Lung (tissue), 12 donors: ENCODE measurements around the gene KYAT1. TPM values are rescaled to one million over a fixed set of nuclear protein-coding genes. Genes with fewer than 3 reads are reported as not detected.
"Not testable (repeated sequence)": the region's sequence is repeated elsewhere in the genome, so short reads cannot be mapped to it uniquely, and the experiment has no call there.

Source experiments
- ATAC-seq: fragments of 200-7000 bp; cut with Tn5 transposase; one replicate; pipeline ENCODE4 v1.9.1; 2020; ENCODE audit warnings: moderate number of reproducible peaks; ENCODE audit not compliant: insufficient read depth, low FRiP score
- DNase-seq, 3 donors: peaks; one replicate each; pipeline ENCODE4 v3.0.0-alpha.2; 2013 to 2017
- H3K27ac ChIP-seq, 2 donors: one replicate each; pipeline ENCODE4 v1.5.1; 2013; ENCODE audit warnings: mild to moderate bottlenecking in 2 of 2, moderate library complexity in 2 of 2, control low read depth in 1 of 2, inconsistent platforms in 1 of 2, low read depth in 1 of 2, low read length in 1 of 2
- H3K27me3 ChIP-seq, 3 donors: one replicate each; pipeline ENCODE4 v1.5.1; 2013; ENCODE audit warnings: low read length in 2 of 3; ENCODE audit not compliant: control insufficient read depth in 3 of 3, insufficient read depth in 3 of 3
- H3K36me3 ChIP-seq, 4 donors: one replicate each; pipeline ENCODE4 v1.5.1; 2013; ENCODE audit warnings: low read length in 4 of 4, mild to moderate bottlenecking in 1 of 4, moderate library complexity in 1 of 4; ENCODE audit not compliant: control insufficient read depth in 4 of 4, insufficient read depth in 4 of 4
- H3K4me1 ChIP-seq, 5 donors: one replicate each; pipeline ENCODE4 v1.5.1; 2013; ENCODE audit warnings: low read length in 5 of 5, mild to moderate bottlenecking in 2 of 5, moderate library complexity in 1 of 5; ENCODE audit not compliant: control insufficient read depth in 5 of 5, insufficient read depth in 5 of 5
- H3K4me3 ChIP-seq: one replicate; pipeline ENCODE4 v1.5.1; 2013; ENCODE audit warnings: mild to moderate bottlenecking, control low read depth, moderate library complexity
- H3K9ac ChIP-seq, 2 donors: one replicate each; pipeline ENCODE4 v1.5.1; 2013; ENCODE audit warnings: low read length in 2 of 2, control low read depth in 1 of 2; ENCODE audit not compliant: insufficient read depth in 1 of 2
- H3K9me3 ChIP-seq, 4 donors: one replicate each; pipeline ENCODE4 v1.5.1; 2013; ENCODE audit warnings: low read length in 3 of 4, mild to moderate bottlenecking in 1 of 4, moderate library complexity in 1 of 4; ENCODE audit not compliant: control insufficient read depth in 4 of 4, insufficient read depth in 3 of 4
- CTCF ChIP-seq: IDR thresholded peaks from 2 replicates; pipeline ENCODE4 v1.5.1; 2012; ENCODE audit warnings: mild to moderate bottlenecking; ENCODE audit errors: control extremely low read depth, extremely low read depth
- WGBS, 2 donors: extraction: QIAGEN DNeasy Blood & Tissue Kit; methylation state at CpG; one replicate each; pipeline ENCODE4 v1.1.7; 2013; 5-methylcytosine and 5-hydroxymethylcytosine counted together
- polyA plus RNA-seq, 2 donors: library from polyadenylated mRNA; stranded (reverse); fragments of 200-250 nt; gene quantifications; one replicate each; pipeline ENCODE4 v1.2.1, GENCODE V29; 2013
- total RNA-seq, 2 donors: library from RNA; depleted of rRNA in 1 of 2; stranded (reverse); fragments of >200 nt in 1 of 2; gene quantifications; one replicate each; pipeline ENCODE4 v1.2.1, GENCODE V29; 2014 to 2021
- donor health status: control.
- donor health status: control.
- donor health status: Bipolar disorder and iron deficiency.
- donor health status: healthy.
- donor health status: DM: yes; HTN: yes; CAD: no.

The KYAT1 gene
- total and polyA plus RNA-seq, 4 donors: 4.5 to 7.7 (median 4.8) TPM

- Histone ChIP-seq H3K36me3 (no peaks in the 10 kb centered on the region), H3K9ac (no peak overlapping the region), H3K4me3 (no peak overlapping the region), H3K27me3 (no peaks in the 10 kb centered on the region), H3K27ac (peak overlapping the region in 1 of 2 donors; percentile 43), H3K9me3 (no peaks in the 10 kb centered on the region), H3K4me1 (peaks cover 0 to 4% (median 0%) of the 10 kb centered on the region in 5 donors)
- no peak for TF ChIP-seq CTCF
- ATAC-seq: peak; percentile 13
- 62 to 85% methylated on average over 6 of the region's 6 CpGs for WGBS, 2 donors
- no peak for DNase-seq
These were observed 19.3 kb downstream of the KYAT1 start for GRCh38 chr9:128862401-128862851.

- Histone ChIP-seq H3K4me1 (peaks cover 0 to 4% (median 0%) of the 10 kb centered on the region in 5 donors), H3K27ac (peak overlapping the region in 1 of 2 donors; percentile 57), H3K9me3 (no peaks in the 10 kb centered on the region), H3K9ac (peak overlapping the region in 1 of 2 donors; percentile 13), H3K36me3 (no peaks in the 10 kb centered on the region), H3K4me3 (no peak overlapping the region), H3K27me3 (no peaks in the 10 kb centered on the region)
- DNase-seq (no peak), ATAC-seq (no peak)
- WGBS, 2 donors: 66 to 72% methylated on average over 6 of the region's 6 CpGs
- no peak for TF ChIP-seq CTCF
These were observed 20.2 kb downstream of the KYAT1 start for GRCh38 chr9:128861501-128861900.

GRCh38 chr9:128860937-128861336 is 20.8 kb downstream of the KYAT1 start:
- no peak overlapping the region for H3K9ac ChIP-seq
- peaks cover 0 to 4% (median 0%) of the 10 kb centered on the region in 5 donors for H3K4me1 ChIP-seq
- H3K4me3 ChIP-seq: no peak overlapping the region
- DNase-seq: no peak
- no peak overlapping the region for H3K27ac ChIP-seq
- no peaks in the 10 kb centered on the region for H3K9me3 ChIP-seq
- 95% methylated on average over 5 of the region's 5 CpGs for WGBS, 2 donors
- H3K36me3 ChIP-seq: no peaks in the 10 kb centered on the region
- no peak for ATAC-seq
- TF ChIP-seq CTCF: no peak
- no peaks in the 10 kb centered on the region for H3K27me3 ChIP-seq

GRCh38 chr9:128858476-128858875 is 23.3 kb downstream of the KYAT1 start:
- H3K36me3 ChIP-seq, ATAC-seq, H3K9ac ChIP-seq, H3K27me3 ChIP-seq, H3K9me3 ChIP-seq, H3K4me3 ChIP-seq, H3K27ac ChIP-seq, H3K4me1 ChIP-seq, DNase-seq: not testable (repeated sequence)
- WGBS, 2 donors: 94 to 96% methylated on average over 7 of the region's 7 CpGs

GRCh38 chr9:128854454-128854853 is 27.3 kb downstream of the KYAT1 start:
- WGBS, 2 donors: 95 to 96% methylated on average over 6 of the region's 6 CpGs
- not testable (repeated sequence) for H3K9me3 ChIP-seq, H3K4me3 ChIP-seq, H3K27ac ChIP-seq, ATAC-seq, H3K27me3 ChIP-seq, DNase-seq, H3K4me1 ChIP-seq, H3K36me3 ChIP-seq, H3K9ac ChIP-seq

- not testable (repeated sequence) for DNase-seq, H3K27me3 ChIP-seq, H3K9ac ChIP-seq, H3K4me1 ChIP-seq, ATAC-seq, H3K27ac ChIP-seq, H3K4me3 ChIP-seq, H3K36me3 ChIP-seq, H3K9me3 ChIP-seq
- WGBS, 2 donors: 93 to 96% methylated on average over 2 of the region's 2 CpGs
These were observed 29.1 kb downstream of the KYAT1 start for GRCh38 chr9:128852646-128853045.
